Measurements from ENCODE around the gene MYADML2.
"Not testable (repeated sequence)": the region's sequence is repeated elsewhere in the genome, so short reads cannot be mapped to it uniquely, and the experiment has no call there.

The MYADML2 gene

GRCh38 chr17:81955756-81956544 is 8.9 kb upstream of the MYADML2 start:
- no peak for DNase-seq (ENCODE audit: low read depth)
- TF ChIP-seq CTCF (IDR thresholded peaks at IDR 0.05; ENCODE audit: insufficient read depth, low read depth, low read length, missing control alignments), result no peak
- H3K4me3 ChIP-seq (ENCODE audit: low read length), result no peak overlapping the region

GRCh38 chr17:81955058-81955681 is 8.1 kb upstream of the MYADML2 start:
- no peak for DNase-seq (ENCODE audit: low read depth)
- no peak for TF ChIP-seq CTCF (IDR thresholded peaks at IDR 0.05; ENCODE audit: insufficient read depth, low read depth, low read length, missing control alignments)
- H3K4me3 ChIP-seq (ENCODE audit: low read length), result no peak overlapping the region

- H3K4me3 ChIP-seq (ENCODE audit: low read length), result no peak overlapping the region
- TF ChIP-seq CTCF (IDR thresholded peaks at IDR 0.05; ENCODE audit: insufficient read depth, low read depth, low read length, missing control alignments), result no peak
- DNase-seq (ENCODE audit: low read depth), result no peak
Measured at GRCh38 chr17:81954131-81955057, 7.4 kb upstream of the MYADML2 start.

GRCh38 chr17:81953443-81953842 is 6.4 kb upstream of the MYADML2 start:
- DNase-seq (ENCODE audit: low read depth); H3K4me3 ChIP-seq (ENCODE audit: low read length): not testable (repeated sequence)

- H3K4me3 ChIP-seq (ENCODE audit: low read length), result no peak overlapping the region
- DNase-seq (ENCODE audit: low read depth), result no peak
- no peak for TF ChIP-seq CTCF (IDR thresholded peaks at IDR 0.05; ENCODE audit: insufficient read depth, low read depth, low read length, missing control alignments)
Measured at GRCh38 chr17:81952792-81953228, 5.8 kb upstream of the MYADML2 start.

GRCh38 chr17:81951785-81952684 is 5.0 kb upstream of the MYADML2 start:
- TF ChIP-seq CTCF (IDR thresholded peaks at IDR 0.05; ENCODE audit: insufficient read depth, low read depth, low read length, missing control alignments), result no peak
- DNase-seq (ENCODE audit: low read depth), result no peak
- H3K4me3 ChIP-seq (ENCODE audit: low read length), result no peak overlapping the region
